GM12878 (cell line): ENCODE results near the gene BCR.

ENCODE experiments used
- ATF3 ChIP-seq: IDR thresholded peaks from 2 replicates; pipeline ENCODE4 v1.6.1; 2011; ENCODE audit warnings: low read depth, mild to moderate bottlenecking, low read length, moderate library complexity, borderline replicate concordance; ENCODE audit errors: extremely low read depth
- CHD4 ChIP-seq: fragments of 200-600 bp; sonication (generic); IDR thresholded peaks from 2 replicates; pipeline ENCODE4 v1.6.1; 2016; ENCODE audit warnings: mild to moderate bottlenecking
- CTCF ChIP-seq, 3 experiments: IDR thresholded peaks in 2 of 3; conservative IDR thresholded peaks in 1 of 3; 2 replicates each; pipeline ENCODE4 v1.5.1; 2011; ENCODE audit warnings: low read depth in 3 of 3, low read length in 3 of 3, mild to moderate bottlenecking in 3 of 3, control low read depth in 2 of 3, moderate library complexity in 2 of 3, inconsistent platforms in 1 of 3, mixed read lengths in 1 of 3; ENCODE audit not compliant: control insufficient read depth in 2 of 3, insufficient read depth in 1 of 3; ENCODE audit errors: extremely low read depth in 1 of 3
- ESRRA ChIP-seq: IDR thresholded peaks from 2 replicates; pipeline ENCODE4 v1.6.1; 2012; ENCODE audit warnings: mild to moderate bottlenecking, low read length, improper control_type of control experiment
- FOS ChIP-seq: IDR thresholded peaks from 3 replicates; pipeline ENCODE4 v1.6.1; 2011; ENCODE audit warnings: borderline replicate concordance; ENCODE audit not compliant: insufficient read length; ENCODE audit errors: extremely low read depth
- MAX ChIP-seq: IDR thresholded peaks from 2 replicates; pipeline ENCODE4 v1.6.1; 2012; ENCODE audit warnings: low read depth, low read length, improper control_type of control experiment
- MXI1 ChIP-seq: fragments of 150-350 bp; IDR thresholded peaks from 2 replicates; pipeline ENCODE4 v1.6.1; 2011; ENCODE audit warnings: low read depth, mild to moderate bottlenecking, inconsistent platforms, low read length, improper control_type of control experiment
- POU2F2 ChIP-seq: IDR thresholded peaks from 3 replicates; pipeline ENCODE4 v1.6.1; 2011; ENCODE audit warnings: low read depth, mild to moderate bottlenecking, low read length, borderline replicate concordance
- SP1 ChIP-seq: IDR thresholded peaks from one replicate; pipeline ENCODE4 v1.6.1; 2011; ENCODE audit warnings: low read depth, low read length
- TAF1 ChIP-seq: IDR thresholded peaks from 2 replicates; pipeline ENCODE4 v1.6.1; 2011; ENCODE audit warnings: mild to moderate bottlenecking, low read depth, low read length, borderline replicate concordance
- YY1 ChIP-seq: IDR thresholded peaks from 2 replicates; pipeline ENCODE4 v1.6.1; 2011; ENCODE audit warnings: low read depth, mild to moderate bottlenecking, low read length

- TF ChIP-seq FOS (no peak), MXI1 (no peak), CTCF (IDR thresholded peaks at IDR 0.05 in 2 of 3, conservative IDR thresholded peaks at IDR 0.05 in 1 of 3; ENCODE audit: control insufficient read depth in 2 of 3, extremely low read depth in 1 of 3, insufficient read depth in 1 of 3, low read depth in 3 of 3, low read length in 3 of 3) (no peak), POU2F2 (no peak), CHD4 (no peak), MAX (no peak), SP1 (no peak), YY1 (no peak), ATF3 (no peak), TAF1 (no peak), ESRRA (no peak)
Measured at GRCh38 chr22:23238707-23239106, 58.4 kb downstream of the BCR start.
